ENCODE results near the gene RBM33.

Gene RBM33

GRCh38 chr7:155699180-155699579 lies 54.7 kb downstream of the RBM33 start:
- no peak for DNase-seq

- no peak for DNase-seq
Observed at GRCh38 chr7:155700847-155701246, 56.4 kb downstream of the RBM33 start.

GRCh38 chr7:155701972-155702544 lies 57.6 kb downstream of the RBM33 start:
- DNase-seq = no peak

GRCh38 chr7:155702616-155703015 lies 58.2 kb downstream of the RBM33 start:
- DNase-seq = no peak

- no peak for DNase-seq
Observed at GRCh38 chr7:155705623-155706360, 61.3 kb downstream of the RBM33 start.

GRCh38 chr7:155706376-155706775 lies 61.9 kb downstream of the RBM33 start:
- no peak for DNase-seq

- DNase-seq = no peak
Observed at GRCh38 chr7:155709453-155709852, 65.0 kb downstream of the RBM33 start.

- DNase-seq = no peak
Observed at GRCh38 chr7:155710031-155710430, 65.6 kb downstream of the RBM33 start.

- no peak for DNase-seq
Observed at GRCh38 chr7:155710530-155710929, 66.1 kb downstream of the RBM33 start.

- DNase-seq = no peak
Observed at GRCh38 chr7:155711081-155711480, 66.6 kb downstream of the RBM33 start.

GRCh38 chr7:155713384-155713783 lies 68.9 kb downstream of the RBM33 start:
- no peak for DNase-seq

GRCh38 chr7:155714702-155715101 lies 70.2 kb downstream of the RBM33 start:
- DNase-seq = no peak

GRCh38 chr7:155715111-155715805 lies 70.8 kb downstream of the RBM33 start:
- no peak for DNase-seq

- DNase-seq = no peak
Observed at GRCh38 chr7:155717010-155717744, 72.7 kb downstream of the RBM33 start.

GRCh38 chr7:155721056-155721455 lies 76.6 kb downstream of the RBM33 start:
- DNase-seq = no peak

GRCh38 chr7:155722118-155722517 lies 77.7 kb downstream of the RBM33 start:
- no peak for DNase-seq

GRCh38 chr7:155722936-155723335 lies 78.5 kb downstream of the RBM33 start:
- DNase-seq = no peak

GRCh38 chr7:155724327-155725005 lies 80.0 kb downstream of the RBM33 start:
- DNase-seq = no peak

GRCh38 chr7:155725006-155725355 lies 80.5 kb downstream of the RBM33 start:
- DNase-seq = no peak

- DNase-seq = no peak
Observed at GRCh38 chr7:155727616-155728015, 83.2 kb downstream of the RBM33 start.

- no peak for DNase-seq
Observed at GRCh38 chr7:155728116-155728515, 83.7 kb downstream of the RBM33 start.

- no peak for DNase-seq
Observed at GRCh38 chr7:155729847-155730246, 85.4 kb downstream of the RBM33 start.

- DNase-seq = no peak
Observed at GRCh38 chr7:155731380-155731779, 86.9 kb downstream of the RBM33 start.

Measured in activated naive CD4-positive, alpha-beta T cell (primary cell).